ENCODE measurements around the gene SIGLEC7.

The SIGLEC7 gene

GRCh38 chr19:51116736-51117286 lies 25.3 kb upstream of the SIGLEC7 start:
- no peak overlapping the region for H3K4me3 ChIP-seq (ENCODE audit: low read depth, low read length)

DNA sequence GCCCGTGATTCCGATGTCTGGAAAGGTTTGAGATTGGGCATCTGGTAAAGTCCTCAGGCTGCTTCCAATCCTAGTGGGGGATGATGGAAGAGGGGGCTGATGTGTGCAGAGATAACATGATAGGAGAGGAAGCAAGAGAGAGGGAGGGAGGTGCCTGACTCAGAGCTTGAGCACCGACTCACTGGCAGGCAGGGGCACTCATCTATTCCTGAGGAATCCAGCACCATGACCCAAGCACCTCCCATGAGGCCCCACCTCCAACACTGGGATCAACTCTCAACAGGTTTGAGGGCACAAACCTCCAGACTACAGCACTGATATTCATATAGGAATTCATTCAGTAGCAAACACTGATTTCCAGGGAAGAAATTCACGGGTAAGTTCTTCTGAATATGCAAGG lies 23.0 kb upstream of the SIGLEC7 start:
- H3K4me3 ChIP-seq (ENCODE audit: low read depth, low read length): no peak overlapping the region

DNA sequence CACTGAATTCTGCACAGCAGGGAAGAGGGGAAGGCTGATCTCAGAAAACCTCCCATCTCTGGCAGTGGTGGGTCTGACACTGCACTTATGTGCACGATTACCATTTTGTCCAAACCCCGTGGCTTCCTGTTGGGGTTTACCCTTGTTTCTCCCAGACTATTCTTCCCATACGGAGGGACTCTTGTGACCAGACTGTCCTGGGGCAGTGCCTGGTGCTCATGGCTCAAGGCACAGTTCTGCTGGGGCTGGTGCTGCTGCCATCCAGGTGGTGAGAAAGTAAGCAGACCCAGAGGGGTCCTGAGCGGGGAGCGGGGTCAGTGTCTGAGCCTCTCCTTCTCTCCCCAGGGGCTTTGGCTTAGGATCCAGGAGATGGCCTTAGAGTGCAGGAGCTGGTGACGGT lies 22.5 kb upstream of the SIGLEC7 start:
- H3K4me3 ChIP-seq (ENCODE audit: low read depth, low read length): no peak overlapping the region

DNA sequence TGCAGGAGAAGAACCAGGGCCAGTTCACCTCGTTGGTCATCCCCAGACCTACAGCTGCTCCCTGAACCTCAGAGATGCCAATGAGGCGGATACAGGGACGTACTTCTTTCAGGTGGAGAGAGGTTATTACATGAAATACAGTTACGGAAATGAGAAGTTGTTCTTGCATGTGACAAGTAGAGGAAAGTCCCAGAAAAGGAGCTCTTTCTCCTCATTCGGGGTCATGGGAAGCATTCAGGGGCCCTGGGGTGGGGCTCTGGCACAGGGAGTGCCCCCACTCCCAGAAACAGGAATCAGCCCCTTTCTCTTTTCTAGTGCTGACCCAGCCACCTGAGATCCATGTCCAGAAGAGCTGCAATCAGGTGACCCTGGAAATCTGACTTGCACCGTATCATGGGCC lies 21.9 kb upstream of the SIGLEC7 start:
- no peak overlapping the region for H3K4me3 ChIP-seq (ENCODE audit: low read depth, low read length)

DNA sequence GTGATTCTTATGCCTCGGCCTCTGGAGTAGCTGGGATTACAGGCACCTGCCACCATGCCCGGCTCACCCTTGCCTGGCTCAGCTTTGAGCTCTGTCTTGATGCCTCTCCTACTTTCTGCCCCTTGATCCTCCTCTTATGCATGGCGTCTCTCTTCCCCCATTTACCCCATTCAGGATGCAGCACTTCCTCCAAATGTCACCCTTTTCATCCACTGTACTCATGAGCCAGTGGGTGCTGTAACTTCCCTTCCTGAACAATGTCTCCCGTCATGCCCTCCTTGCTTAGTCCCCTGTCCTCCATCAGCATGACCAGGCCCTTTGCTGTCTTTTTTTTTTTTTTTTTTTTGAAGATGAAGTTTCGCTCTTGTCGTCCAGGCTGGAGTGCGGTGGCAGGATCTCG lies 20.8 kb upstream of the SIGLEC7 start:
- no peak overlapping the region for H3K4me3 ChIP-seq (ENCODE audit: low read depth, low read length)

GRCh38 chr19:51122112-51122981 lies 19.8 kb upstream of the SIGLEC7 start:
- H3K4me3 ChIP-seq (ENCODE audit: low read depth, low read length): no peak overlapping the region

GRCh38 chr19:51123381-51123800 lies 18.7 kb upstream of the SIGLEC7 start:
- H3K4me3 ChIP-seq (ENCODE audit: low read depth, low read length): no peak overlapping the region

GRCh38 chr19:51123802-51124201 lies 18.3 kb upstream of the SIGLEC7 start:
- no peak overlapping the region for H3K4me3 ChIP-seq (ENCODE audit: low read depth, low read length)

GRCh38 chr19:51124216-51124615 lies 17.9 kb upstream of the SIGLEC7 start:
- H3K4me3 ChIP-seq (ENCODE audit: low read depth, low read length): no peak overlapping the region

GRCh38 chr19:51124729-51125128 lies 17.4 kb upstream of the SIGLEC7 start, which contains the start of gene SIGLEC9:
SIGLEC9 (plus strand) TSS chr19:51124906; CDS start chr19:51124975, 69 bp downstream.
- H3K4me3 ChIP-seq (ENCODE audit: low read depth, low read length): no peak within 1 kb of the TSS

DNA sequence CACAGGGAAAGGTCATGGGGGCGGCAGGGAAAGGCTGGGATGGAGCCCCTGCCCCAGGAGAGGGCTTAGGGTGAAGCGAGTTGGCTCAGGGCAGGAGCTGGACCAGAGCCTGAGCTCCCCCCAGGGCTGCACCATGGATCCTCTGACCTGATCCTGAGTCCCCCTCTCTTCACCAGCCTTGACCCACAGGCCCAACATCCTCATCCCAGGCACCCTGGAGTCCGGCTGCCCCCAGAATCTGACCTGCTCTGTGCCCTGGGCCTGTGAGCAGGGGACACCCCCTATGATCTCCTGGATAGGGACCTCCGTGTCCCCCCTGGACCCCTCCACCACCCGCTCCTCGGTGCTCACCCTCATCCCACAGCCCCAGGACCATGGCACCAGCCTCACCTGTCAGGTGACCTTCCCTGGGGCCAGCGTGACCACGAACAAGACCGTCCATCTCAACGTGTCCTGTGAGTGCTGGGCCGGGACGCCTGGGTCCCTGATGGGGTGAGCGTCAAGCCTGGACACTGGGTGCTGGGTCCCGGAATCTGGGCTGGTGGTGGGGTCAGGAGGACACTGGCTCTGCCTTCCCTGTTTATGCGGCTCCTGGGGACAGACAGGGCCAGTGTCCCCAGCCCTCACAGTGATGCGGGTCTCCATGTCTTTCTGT lies 16.6 kb upstream of the SIGLEC7 start:
- H3K4me3 ChIP-seq (ENCODE audit: low read depth, low read length): no peak overlapping the region

DNA sequence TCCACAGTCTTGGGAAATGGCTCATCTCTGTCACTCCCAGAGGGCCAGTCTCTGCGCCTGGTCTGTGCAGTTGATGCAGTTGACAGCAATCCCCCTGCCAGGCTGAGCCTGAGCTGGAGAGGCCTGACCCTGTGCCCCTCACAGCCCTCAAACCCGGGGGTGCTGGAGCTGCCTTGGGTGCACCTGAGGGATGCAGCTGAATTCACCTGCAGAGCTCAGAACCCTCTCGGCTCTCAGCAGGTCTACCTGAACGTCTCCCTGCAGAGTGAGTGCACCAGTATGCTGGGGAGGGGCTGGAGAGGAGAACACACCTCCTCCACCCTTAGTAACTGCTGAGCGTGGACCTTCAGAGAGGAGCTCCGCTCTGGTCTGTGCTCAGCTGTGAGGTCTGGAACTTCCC lies 15.1 kb upstream of the SIGLEC7 start:
- no peak overlapping the region for H3K4me3 ChIP-seq (ENCODE audit: low read depth, low read length)

- no peak overlapping the region for H3K4me3 ChIP-seq (ENCODE audit: low read depth, low read length)
Observed at GRCh38 chr19:51127755-51128154, 14.3 kb upstream of the SIGLEC7 start.

DNA sequence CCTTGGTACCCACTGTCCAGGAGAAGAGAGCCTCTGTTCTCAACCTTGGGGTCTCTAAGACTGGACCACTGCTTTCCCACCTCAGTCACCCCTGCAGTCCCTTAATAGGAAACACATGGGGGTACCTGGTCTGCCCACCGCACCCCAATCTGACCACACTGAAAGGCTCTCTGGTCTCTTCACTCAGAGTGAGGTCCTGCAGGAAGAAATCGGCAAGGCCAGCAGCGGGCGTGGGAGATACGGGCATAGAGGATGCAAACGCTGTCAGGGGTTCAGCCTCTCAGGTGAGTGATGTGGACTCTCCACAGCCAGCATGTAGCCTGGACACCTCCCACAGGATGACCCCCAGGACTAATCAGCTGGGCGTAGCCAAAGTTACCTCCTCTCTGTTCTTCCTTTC lies 13.9 kb upstream of the SIGLEC7 start:
- H3K4me3 ChIP-seq (ENCODE audit: low read depth, low read length): no peak overlapping the region

DNA sequence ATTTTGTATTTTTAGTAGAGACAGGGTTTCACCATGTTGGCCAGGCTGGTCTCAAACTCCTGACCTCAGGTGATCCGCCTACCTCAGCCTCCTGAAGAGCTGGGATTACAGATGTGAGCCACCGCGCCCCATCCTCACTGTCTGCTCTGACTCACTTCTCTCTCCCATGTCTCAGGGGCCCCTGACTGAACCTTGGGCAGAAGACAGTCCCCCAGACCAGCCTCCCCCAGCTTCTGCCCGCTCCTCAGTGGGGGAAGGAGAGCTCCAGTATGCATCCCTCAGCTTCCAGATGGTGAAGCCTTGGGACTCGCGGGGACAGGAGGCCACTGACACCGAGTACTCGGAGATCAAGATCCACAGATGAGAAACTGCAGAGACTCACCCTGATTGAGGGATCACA lies 12.4 kb upstream of the SIGLEC7 start:
- H3K4me3 ChIP-seq (ENCODE audit: low read depth, low read length): no peak overlapping the region

DNA sequence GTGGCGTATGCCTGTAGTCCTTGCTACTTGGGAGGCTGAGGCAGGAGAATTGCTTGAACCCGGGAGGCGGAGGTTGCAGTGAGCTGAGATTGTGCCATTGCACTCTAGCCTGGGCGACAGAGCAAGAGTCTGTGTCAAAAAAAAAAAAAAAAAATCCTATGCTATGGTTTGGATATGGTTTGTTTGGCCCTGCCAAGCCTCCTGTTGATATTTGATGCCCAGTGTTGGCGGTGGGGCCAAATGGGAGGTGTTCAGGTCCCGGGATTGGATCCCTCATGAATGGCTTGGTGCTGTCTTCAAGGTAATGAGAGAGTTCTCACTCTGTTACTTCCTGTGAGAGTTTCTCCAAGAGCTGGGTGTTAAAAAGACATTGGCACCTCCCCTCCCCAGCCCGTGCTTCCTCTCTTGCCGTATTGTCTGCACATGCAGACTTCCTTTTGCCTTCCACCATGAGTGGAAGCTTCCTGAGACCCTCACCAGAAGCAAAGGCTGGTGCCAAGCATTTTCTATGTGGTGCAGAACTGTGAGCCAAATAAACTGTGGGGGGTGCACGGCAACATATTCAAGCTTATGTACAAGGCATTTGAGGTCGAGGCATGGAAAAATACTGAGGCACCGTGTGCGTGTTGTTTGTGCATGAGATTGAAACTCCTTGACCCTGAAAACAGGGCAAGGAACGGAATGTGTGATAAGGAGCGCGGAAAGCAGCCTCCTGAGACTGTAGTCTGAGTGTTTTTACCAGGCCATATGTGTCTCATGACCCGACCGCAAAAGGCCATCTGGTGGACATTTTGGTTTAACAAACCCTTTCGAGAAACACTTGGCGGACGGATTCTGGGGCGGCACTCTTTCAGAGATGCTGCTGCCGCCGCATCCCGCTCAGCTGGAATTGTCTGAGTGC lies 10.1 kb upstream of the SIGLEC7 start:
- no peak overlapping the region for H3K4me3 ChIP-seq (ENCODE audit: low read depth, low read length)

- no peak overlapping the region for H3K4me3 ChIP-seq (ENCODE audit: low read depth, low read length)
Observed at GRCh38 chr19:51135004-51135403, 7.1 kb upstream of the SIGLEC7 start.

DNA sequence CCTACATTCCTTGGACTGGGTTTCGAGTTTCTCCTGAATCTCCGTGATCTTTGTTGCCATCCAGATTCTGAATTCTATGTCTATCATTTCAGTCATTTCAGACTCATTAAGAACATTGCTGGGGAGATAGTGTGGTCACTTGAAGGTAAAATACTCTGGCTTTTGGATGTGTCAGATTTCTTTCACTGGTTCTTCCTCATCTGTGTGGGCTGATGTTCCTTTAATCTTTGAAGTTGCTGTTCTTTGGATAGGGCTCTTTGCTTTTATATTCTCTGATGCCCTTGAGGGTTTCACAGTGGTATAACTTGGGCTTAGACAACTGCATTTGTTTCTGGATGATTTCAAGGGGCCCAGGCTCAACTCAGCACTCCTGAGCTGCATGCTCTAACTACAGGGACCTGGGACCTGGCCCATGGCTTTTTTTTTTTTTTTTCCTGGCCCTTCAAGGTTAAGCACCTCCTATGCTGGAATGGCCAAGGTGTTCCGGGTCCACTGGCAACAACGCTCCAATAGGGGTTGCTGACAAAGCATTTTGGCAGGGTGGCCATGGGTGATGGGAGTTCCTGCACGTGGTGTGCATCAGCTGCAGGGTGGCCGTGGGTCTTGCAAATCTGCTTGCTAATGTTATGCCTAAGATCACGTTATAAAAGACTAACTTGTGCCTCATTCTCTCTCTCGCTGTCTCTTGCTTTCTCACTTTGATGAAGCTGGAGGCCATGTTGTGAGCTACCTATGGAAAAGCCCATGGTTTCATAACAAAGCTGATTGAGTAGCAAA lies 5.9 kb upstream of the SIGLEC7 start:
- H3K4me3 ChIP-seq (ENCODE audit: low read depth, low read length): no peak overlapping the region

- H3K4me3 ChIP-seq (ENCODE audit: low read depth, low read length): no peak overlapping the region
Observed at GRCh38 chr19:51136851-51137551, 5.1 kb upstream of the SIGLEC7 start.
